ENCODE measurements around the gene DMC1. TPM values are rescaled to one million over a fixed set of nuclear protein-coding genes. Genes with fewer than 3 reads are reported as not detected.

Gene DMC1
- polyA plus RNA-seq, 1 of the 3 experiments (the other 2 are of a cell fraction): not detected

DNA sequence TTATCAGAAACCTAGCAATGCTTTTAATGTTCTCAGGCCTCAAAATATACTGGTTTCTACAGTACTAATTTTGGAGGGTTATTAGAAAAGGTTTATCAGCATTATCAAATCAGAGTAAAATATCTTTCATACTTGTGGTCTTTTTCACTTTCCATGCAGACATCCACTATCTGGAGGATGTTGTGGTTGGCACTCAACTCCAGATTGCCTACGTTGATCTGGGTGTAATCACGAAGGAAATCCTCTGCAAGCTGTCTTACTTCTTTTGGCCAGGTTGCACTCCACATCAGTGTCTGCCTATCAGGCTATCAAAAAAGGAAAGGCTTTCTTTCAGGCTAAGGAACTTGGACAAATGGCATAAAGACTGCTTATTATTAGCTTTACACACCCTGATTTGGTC is 75.5 kb downstream of the DMC1 start:
- Histone ChIP-seq H4K20me1 (ENCODE audit: insufficient read depth) (peaks cover 63% of the 10 kb centered on the region), H3K27me3 (ENCODE audit: insufficient read depth) (no peaks in the 10 kb centered on the region), H3K27ac (ENCODE audit: low read depth in 2 of 2, low read length in 1 of 2) (peak overlapping the region in 1 of 2 experiments; percentile 33; a peak in 2 of 4 replicates), H3K4me1 (ENCODE audit: control insufficient read depth in 1 of 2, insufficient read depth in 2 of 2, low read depth in 1 of 2, low read length in 1 of 2) (peaks cover 0 to 8% of the 10 kb centered on the region in 2 experiments; a peak in 1 of 4 replicates), H3K9me3 (no peaks in the 10 kb centered on the region), H3K9ac (no peak overlapping the region), H3K9me2 (no peaks in the 10 kb centered on the region), H3K4me2 (no peak overlapping the region), H3K36me3 (replicated peaks in 1 of 2; ENCODE audit: control insufficient read depth in 1 of 2, insufficient read depth in 2 of 2, low read length in 1 of 2) (peaks cover 65 to 74% of the 10 kb centered on the region in 2 experiments), H2AFZ (ENCODE audit: low read depth) (no peak overlapping the region), H3K79me2 (ENCODE audit: insufficient read depth) (peaks cover 65% of the 10 kb centered on the region), H3K4me3 (ENCODE audit: low read depth in 2 of 2, low read length in 1 of 2) (no peak overlapping the region), H3F3A (replicated peaks; ENCODE audit: insufficient read depth) (peaks cover 7% of the 10 kb centered on the region)
- ChIA-PET CTCF (no interaction called here), POLR2A (no interaction called here)
- 25% methylated on average over 2 of the region's 2 CpGs for WGBS (ENCODE audit: low lambda C conversion rate)
- TF ChIP-seq FOXM1 (IDR thresholded peaks at IDR 0.05; ENCODE audit: low read depth) (no peak), JUND (IDR thresholded peaks at IDR 0.05) (no peak), SMC3 (IDR thresholded peaks at IDR 0.05; ENCODE audit: low read depth, low read length) (no peak), FOSL2 (IDR thresholded peaks at IDR 0.05; ENCODE audit: borderline replicate concordance, low read depth) (no peak), EP300 (IDR thresholded peaks at IDR 0.05; ENCODE audit: borderline replicate concordance in 1 of 2, low read depth in 1 of 2, low read length in 1 of 2) (no peak), GATA2 (CRISPR knock-in tag; IDR thresholded peaks at IDR 0.05) (no peak), YY1 (IDR thresholded peaks at IDR 0.05; ENCODE audit: low read depth) (no peak), CHD2 (IDR thresholded peaks at IDR 0.05; ENCODE audit: low read length, partially characterized antibody) (no peak), TCF12 (IDR thresholded peaks at IDR 0.05) (no peak)
- TF ChIP-seq, protein P1, sequence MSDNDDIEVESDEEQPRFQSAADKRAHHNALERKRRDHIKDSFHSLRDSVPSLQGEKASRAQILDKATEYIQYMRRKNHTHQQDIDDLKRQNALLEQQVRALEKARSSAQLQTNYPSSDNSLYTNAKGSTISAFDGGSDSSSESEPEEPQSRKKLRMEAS (IDR thresholded peaks at IDR 0.05; ENCODE audit: low read depth): no peak
- TF ChIP-seq, protein P2, sequence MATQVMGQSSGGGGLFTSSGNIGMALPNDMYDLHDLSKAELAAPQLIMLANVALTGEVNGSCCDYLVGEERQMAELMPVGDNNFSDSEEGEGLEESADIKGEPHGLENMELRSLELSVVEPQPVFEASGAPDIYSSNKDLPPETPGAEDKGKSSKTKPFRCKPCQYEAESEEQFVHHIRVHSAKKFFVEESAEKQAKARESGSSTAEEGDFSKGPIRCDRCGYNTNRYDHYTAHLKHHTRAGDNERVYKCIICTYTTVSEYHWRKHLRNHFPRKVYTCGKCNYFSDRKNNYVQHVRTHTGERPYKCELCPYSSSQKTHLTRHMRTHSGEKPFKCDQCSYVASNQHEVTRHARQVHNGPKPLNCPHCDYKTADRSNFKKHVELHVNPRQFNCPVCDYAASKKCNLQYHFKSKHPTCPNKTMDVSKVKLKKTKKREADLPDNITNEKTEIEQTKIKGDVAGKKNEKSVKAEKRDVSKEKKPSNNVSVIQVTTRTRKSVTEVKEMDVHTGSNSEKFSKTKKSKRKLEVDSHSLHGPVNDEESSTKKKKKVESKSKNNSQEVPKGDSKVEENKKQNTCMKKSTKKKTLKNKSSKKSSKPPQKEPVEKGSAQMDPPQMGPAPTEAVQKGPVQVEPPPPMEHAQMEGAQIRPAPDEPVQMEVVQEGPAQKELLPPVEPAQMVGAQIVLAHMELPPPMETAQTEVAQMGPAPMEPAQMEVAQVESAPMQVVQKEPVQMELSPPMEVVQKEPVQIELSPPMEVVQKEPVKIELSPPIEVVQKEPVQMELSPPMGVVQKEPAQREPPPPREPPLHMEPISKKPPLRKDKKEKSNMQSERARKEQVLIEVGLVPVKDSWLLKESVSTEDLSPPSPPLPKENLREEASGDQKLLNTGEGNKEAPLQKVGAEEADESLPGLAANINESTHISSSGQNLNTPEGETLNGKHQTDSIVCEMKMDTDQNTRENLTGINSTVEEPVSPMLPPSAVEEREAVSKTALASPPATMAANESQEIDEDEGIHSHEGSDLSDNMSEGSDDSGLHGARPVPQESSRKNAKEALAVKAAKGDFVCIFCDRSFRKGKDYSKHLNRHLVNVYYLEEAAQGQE (IDR thresholded peaks at IDR 0.05; ENCODE audit: low read depth, low read length): no peak
- TF ChIP-seq, protein P3, sequence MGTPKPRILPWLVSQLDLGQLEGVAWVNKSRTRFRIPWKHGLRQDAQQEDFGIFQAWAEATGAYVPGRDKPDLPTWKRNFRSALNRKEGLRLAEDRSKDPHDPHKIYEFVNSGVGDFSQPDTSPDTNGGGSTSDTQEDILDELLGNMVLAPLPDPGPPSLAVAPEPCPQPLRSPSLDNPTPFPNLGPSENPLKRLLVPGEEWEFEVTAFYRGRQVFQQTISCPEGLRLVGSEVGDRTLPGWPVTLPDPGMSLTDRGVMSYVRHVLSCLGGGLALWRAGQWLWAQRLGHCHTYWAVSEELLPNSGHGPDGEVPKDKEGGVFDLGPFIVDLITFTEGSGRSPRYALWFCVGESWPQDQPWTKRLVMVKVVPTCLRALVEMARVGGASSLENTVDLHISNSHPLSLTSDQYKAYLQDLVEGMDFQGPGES (IDR thresholded peaks at IDR 0.05; ENCODE audit: low read depth, low read length): no peak
- TF ChIP-seq, protein P4, sequence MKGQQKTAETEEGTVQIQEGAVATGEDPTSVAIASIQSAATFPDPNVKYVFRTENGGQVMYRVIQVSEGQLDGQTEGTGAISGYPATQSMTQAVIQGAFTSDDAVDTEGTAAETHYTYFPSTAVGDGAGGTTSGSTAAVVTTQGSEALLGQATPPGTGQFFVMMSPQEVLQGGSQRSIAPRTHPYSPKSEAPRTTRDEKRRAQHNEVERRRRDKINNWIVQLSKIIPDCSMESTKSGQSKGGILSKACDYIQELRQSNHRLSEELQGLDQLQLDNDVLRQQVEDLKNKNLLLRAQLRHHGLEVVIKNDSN (IDR thresholded peaks at IDR 0.05; ENCODE audit: borderline replicate concordance, low read depth): no peak
- TF ChIP-seq, protein P5, sequence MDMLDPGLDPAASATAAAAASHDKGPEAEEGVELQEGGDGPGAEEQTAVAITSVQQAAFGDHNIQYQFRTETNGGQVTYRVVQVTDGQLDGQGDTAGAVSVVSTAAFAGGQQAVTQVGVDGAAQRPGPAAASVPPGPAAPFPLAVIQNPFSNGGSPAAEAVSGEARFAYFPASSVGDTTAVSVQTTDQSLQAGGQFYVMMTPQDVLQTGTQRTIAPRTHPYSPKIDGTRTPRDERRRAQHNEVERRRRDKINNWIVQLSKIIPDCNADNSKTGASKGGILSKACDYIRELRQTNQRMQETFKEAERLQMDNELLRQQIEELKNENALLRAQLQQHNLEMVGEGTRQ (IDR thresholded peaks at IDR 0.05; ENCODE audit: borderline replicate concordance, low read depth, low read length): no peak
- no peak for DNase-seq
